GM12878 (cell line): Measurements from ENCODE around the gene ACVR1. TPM values are rescaled to one million over a fixed set of nuclear protein-coding genes. Genes with fewer than 3 reads are reported as not detected.

ENCODE experiments used
- ATAC-seq: fragments of 200-7000 bp; cut with Tn5 transposase; 3 replicates; pipeline ENCODE4 v1.9.1; 2020; ENCODE audit warnings: mild to moderate bottlenecking, moderate library complexity
- BruUV-seq: library from RNA; stranded (reverse); fragments of 400-500 nt; replicated peaks from 2 replicates; lab custom pipeline; 2021; lab: Mats Ljungman, UMichigan
- CTCF ChIA-PET: fragments of 300-600 bp; sonication (Branson Sonifier 250); formaldehyde crosslinking; extraction: SDS; loops from one replicate; lab custom pipeline; 2021; ENCODE audit warnings: inconsistent platforms; lab: Yijun Ruan, JAX
- POLR2A ChIA-PET: fragments of 350-600 bp; formaldehyde crosslinking; extraction: SDS; loops from one replicate; lab custom pipeline; 2021; ENCODE audit warnings: inconsistent platforms; lab: Charles Lee
- RAD21 ChIA-PET: fragments of 300-600 bp; sonication (Branson Sonifier 250); formaldehyde crosslinking; loops from one replicate; lab custom pipeline; 2023; ENCODE audit warnings: antibody characterized with exemption; ENCODE audit not compliant: unreplicated experiment; lab: Charles Lee
- SMC1A ChIA-PET: fragments of 300-600 bp; sonication (Branson Sonifier 250); formaldehyde crosslinking; loops from one replicate; lab custom pipeline; 2023; ENCODE audit not compliant: unreplicated experiment, uncharacterized antibody; lab: Charles Lee
- DNase-seq: peaks from one replicate; pipeline ENCODE4 v3.0.0-alpha.2; 2011; ENCODE audit warnings: low read depth, low spot score
- FAIRE-seq: peaks from 3 replicates; lab custom pipeline; 2011; peaks lifted over from hg19 to GRCh38; lab: Jason Lieb, UNC
- H2AFZ ChIP-seq: 2 replicates; pipeline ENCODE4 v1.6.0; 2011; ENCODE audit warnings: low read depth, low read length, control low read depth; ENCODE audit not compliant: control insufficient read depth
- H3K27ac ChIP-seq: 2 replicates; pipeline ENCODE4 v1.5.1; 2011; ENCODE audit warnings: control low read depth; ENCODE audit not compliant: control insufficient read depth, insufficient read depth
- H3K27me3 ChIP-seq, 2 experiments: replicated peaks in 1 of 2; 2 replicates each; pipeline versions ENCODE4 v1.6.0 to v1.6.1; 2011; ENCODE audit warnings: low read length in 1 of 2; ENCODE audit not compliant: control insufficient read depth in 2 of 2, insufficient read depth in 2 of 2
- H3K36me3 ChIP-seq, 2 experiments: 2 replicates each; pipeline ENCODE4 v1.5.1; 2011; ENCODE audit warnings: low read length in 1 of 2; ENCODE audit not compliant: control insufficient read depth in 2 of 2, insufficient read depth in 2 of 2
- H3K4me1 ChIP-seq: 2 replicates; pipeline ENCODE4 v1.6.1; 2011; ENCODE audit warnings: mild to moderate bottlenecking, low read length, moderate library complexity, mixed read lengths; ENCODE audit not compliant: control insufficient read depth, insufficient read depth
- H3K4me2 ChIP-seq: 2 replicates; pipeline ENCODE4 v1.6.0; 2011; ENCODE audit warnings: control low read depth; ENCODE audit not compliant: control insufficient read depth, insufficient read depth
- H3K4me3 ChIP-seq: fragments of 200-600 bp; sonication (generic); 2 replicates; pipeline ENCODE4 v1.5.1; 2016
- H3K79me2 ChIP-seq: 2 replicates; pipeline ENCODE4 v1.6.0; 2011; ENCODE audit warnings: low read length; ENCODE audit not compliant: control insufficient read depth, insufficient read depth
- H3K9ac ChIP-seq: 2 replicates; pipeline ENCODE4 v1.8.0; 2011; ENCODE audit warnings: low read length, control low read depth, mixed read lengths; ENCODE audit not compliant: control insufficient read depth, insufficient read depth
- H3K9me3 ChIP-seq: replicated peaks from 3 replicates; pipeline ENCODE4 v1.5.1; 2011; ENCODE audit warnings: mild to moderate bottlenecking, low read length; ENCODE audit not compliant: control insufficient read depth, insufficient read depth
- H4K20me1 ChIP-seq: 2 replicates; pipeline ENCODE4 v1.6.0; 2011; ENCODE audit not compliant: control insufficient read depth, insufficient read depth
- BCL11A ChIP-seq: IDR thresholded peaks from 2 replicates; pipeline ENCODE4 v1.6.1; 2011; ENCODE audit warnings: low read depth, low read length
- DPF2 ChIP-seq: fragments of 450-650 bp; IDR thresholded peaks from 2 replicates; pipeline ENCODE4 v1.6.1; 2017; ENCODE audit warnings: mild to moderate bottlenecking
- EP300 ChIP-seq, 2 experiments: fragments of 150-350 bp in 1 of 2; IDR thresholded peaks; 2 replicates each; pipeline ENCODE4 v1.6.1; 2011 to 2012; ENCODE audit warnings: low read depth in 2 of 2, low read length in 2 of 2, borderline replicate concordance in 1 of 2, improper control_type of control experiment in 1 of 2, inconsistent platforms in 1 of 2; ENCODE audit not compliant: control insufficient read depth in 1 of 2
- HDAC2 ChIP-seq: fragments of 200-600 bp; sonication (generic); IDR thresholded peaks from 2 replicates; pipeline ENCODE4 v1.6.1; 2017
- IKZF2 ChIP-seq, 2 experiments: fragments of 450-650 bp; IDR thresholded peaks; 2 replicates each; pipeline ENCODE4 v1.6.1; 2017; ENCODE audit warnings: mild to moderate bottlenecking in 2 of 2, moderate library complexity in 2 of 2
- IRF4 ChIP-seq: IDR thresholded peaks from 2 replicates; pipeline ENCODE4 v1.6.1; 2011; ENCODE audit warnings: low read depth, low read length
- JUNB ChIP-seq: IDR thresholded peaks from 2 replicates; pipeline ENCODE4 v1.6.1; 2016; ENCODE audit warnings: antibody characterized with exemption, mild to moderate bottlenecking
- RB1 ChIP-seq: fragments of 450-650 bp; formaldehyde crosslinking; IDR thresholded peaks from 2 replicates; pipeline ENCODE4 v1.6.1; 2017; ENCODE audit warnings: mild to moderate bottlenecking, borderline replicate concordance
- RBBP5 ChIP-seq: fragments of 200-600 bp; sonication (generic); conservative IDR thresholded peaks from 2 replicates; pipeline ENCODE4 v1.6.1; 2016
- ZNF274 ChIP-seq: IDR thresholded peaks from one replicate; pipeline ENCODE4 v1.8.0; 2011; ENCODE audit not compliant: insufficient read length, insufficient read depth
- ZNF384 ChIP-seq: IDR thresholded peaks from 2 replicates; pipeline ENCODE4 v1.6.1; 2012; ENCODE audit warnings: low read depth, mild to moderate bottlenecking, low read length, improper control_type of control experiment, borderline replicate concordance
- WGBS: methylation state at CpG from one replicate; pipeline ENCODE4 v1.1.6; 2016; ENCODE audit warnings: low lambda C conversion rate; ENCODE audit not compliant: insufficient replicate concordance, insufficient coverage; ENCODE audit errors: missing lambda C conversion rate; 5-methylcytosine and 5-hydroxymethylcytosine counted together
- in situ Hi-C: fragments of 300-500 bp; cut with MboI; formaldehyde crosslinking; loops from 9 replicates; pipeline ENCODE4 v1.14.3; 2018; ENCODE audit warnings: mixed read lengths
- intact Hi-C: fragments of 100-400 bp; cut with micrococcal nuclease; formaldehyde crosslinking; loops from one replicate; pipeline ENCODE4 v1.14.2; 2022; ENCODE audit not compliant: unreplicated experiment
- polyA plus RNA-seq, 11 experiments: library from polyadenylated mRNA; depleted of rRNA in 4 of 11; unstranded in 6 of 11; stranded (reverse) in 5 of 11; fragments of >200 nt; fragmentation: Nextera tagmentation in 4 of 11; fragmentation: Illumina TruSeq in 1 of 11; extraction: Ambion mirVana in 4 of 11; extraction: Trizol in 1 of 11; gene quantifications; 1 replicate in 1 of 11; 2 replicates in 10 of 11; pipeline versions ENCODE4 v1.2.1 to v1.2.3, GENCODE V29; 2011 to 2016; ENCODE audit warnings: inconsistent platforms in 2 of 11, missing spikeins in 2 of 11, low read depth in 1 of 11
- total RNA-seq, 4 experiments: library from RNA; depleted of rRNA in 3 of 4; stranded (reverse); fragments of >200 nt in 3 of 4; fragmentation: Illumina TruSeq in 1 of 4; extraction: Trizol in 1 of 4; gene quantifications; 2 replicates each; pipeline versions ENCODE4 v1.2.1 to v1.2.3, GENCODE V29; 2013 to 2021
- TF ChIP-seq, protein P1 (sequence below): fragments of 450-650 bp; formaldehyde crosslinking; IDR thresholded peaks from 2 replicates; pipeline ENCODE4 v1.4.0; 2022; ENCODE audit warnings: mild to moderate bottlenecking, moderate library complexity
- TF ChIP-seq, protein P2 (sequence below): fragments of 450-650 bp; IDR thresholded peaks from 2 replicates; pipeline ENCODE4 v1.6.1; 2017; ENCODE audit warnings: mild to moderate bottlenecking, moderate library complexity
- TF ChIP-seq, protein P3 (sequence below), 3 experiments: IDR thresholded peaks in 2 of 3; conservative IDR thresholded peaks in 1 of 3; 2 replicates each; pipeline ENCODE4 v1.5.1; 2011; ENCODE audit warnings: low read depth in 3 of 3, low read length in 3 of 3, mild to moderate bottlenecking in 3 of 3, control low read depth in 2 of 3, moderate library complexity in 2 of 3, inconsistent platforms in 1 of 3, mixed read lengths in 1 of 3; ENCODE audit not compliant: control insufficient read depth in 2 of 3, insufficient read depth in 1 of 3; ENCODE audit errors: extremely low read depth in 1 of 3

Gene ACVR1
- total and polyA plus RNA-seq, 10 of the 15 experiments (the other 5 are each of a cell fraction or from before 2014, with no cell fraction given): 0.06 to 0.24 (median 0.14) TPM; not detected in 4

DNA sequence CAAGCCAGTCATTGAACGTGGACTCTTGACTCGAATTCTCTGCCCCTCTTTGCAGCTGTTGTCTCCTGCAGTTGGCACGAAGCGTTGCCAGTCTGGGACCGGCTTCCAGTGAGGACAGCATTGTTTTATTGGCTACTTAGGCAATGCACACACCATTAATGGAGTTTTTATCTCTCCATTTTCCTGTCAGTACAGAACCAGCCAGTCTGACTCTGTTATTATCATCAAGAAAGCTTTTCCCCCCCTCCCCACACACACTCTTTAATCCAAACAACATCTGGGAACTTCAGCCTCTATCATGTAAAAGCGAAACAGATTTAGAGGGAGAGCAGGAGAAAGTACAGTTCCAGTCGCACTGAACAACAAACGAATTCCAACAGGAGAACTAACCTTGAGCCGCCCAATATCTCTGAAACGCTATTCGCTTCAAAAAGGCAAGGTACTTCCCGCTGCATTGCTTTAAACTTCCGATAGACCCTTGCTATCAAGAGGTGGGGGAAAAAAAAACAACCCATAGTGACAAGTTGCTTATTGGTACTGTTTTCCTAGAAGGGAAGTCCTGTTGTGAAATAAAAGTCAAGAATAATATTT, 38.2 kb downstream of the ACVR1 start (continued):
- TF ChIP-seq, protein P1, sequence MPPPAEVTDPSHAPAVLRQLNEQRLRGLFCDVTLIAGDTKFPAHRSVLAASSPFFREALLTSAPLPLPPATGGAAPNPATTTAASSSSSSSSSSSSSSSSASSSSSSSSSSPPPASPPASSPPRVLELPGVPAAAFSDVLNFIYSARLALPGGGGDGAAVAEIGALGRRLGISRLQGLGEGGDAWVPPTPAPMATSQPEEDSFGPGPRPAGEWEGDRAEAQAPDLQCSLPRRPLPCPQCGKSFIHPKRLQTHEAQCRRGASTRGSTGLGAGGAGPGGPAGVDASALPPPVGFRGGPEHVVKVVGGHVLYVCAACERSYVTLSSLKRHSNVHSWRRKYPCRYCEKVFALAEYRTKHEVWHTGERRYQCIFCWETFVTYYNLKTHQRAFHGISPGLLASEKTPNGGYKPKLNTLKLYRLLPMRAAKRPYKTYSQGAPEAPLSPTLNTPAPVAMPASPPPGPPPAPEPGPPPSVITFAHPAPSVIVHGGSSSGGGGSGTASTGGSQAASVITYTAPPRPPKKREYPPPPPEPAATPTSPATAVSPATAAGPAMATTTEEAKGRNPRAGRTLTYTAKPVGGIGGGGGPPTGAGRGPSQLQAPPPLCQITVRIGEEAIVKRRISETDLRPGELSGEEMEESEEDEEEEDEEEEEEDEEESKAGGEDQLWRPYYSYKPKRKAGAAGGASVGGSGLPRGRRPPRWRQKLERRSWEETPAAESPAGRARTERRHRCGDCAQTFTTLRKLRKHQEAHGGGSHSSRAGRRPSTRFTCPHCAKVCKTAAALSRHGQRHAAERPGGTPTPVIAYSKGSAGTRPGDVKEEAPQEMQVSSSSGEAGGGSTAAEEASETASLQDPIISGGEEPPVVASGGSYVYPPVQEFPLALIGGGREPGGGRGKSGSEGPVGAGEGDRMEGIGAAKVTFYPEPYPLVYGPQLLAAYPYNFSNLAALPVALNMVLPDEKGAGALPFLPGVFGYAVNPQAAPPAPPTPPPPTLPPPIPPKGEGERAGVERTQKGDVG: no peak
- TF ChIP-seq IRF4: no peak
- TF ChIP-seq IKZF2 (IDR thresholded peaks at IDR 0.05): no peak
- no peak for TF ChIP-seq DPF2

DNA sequence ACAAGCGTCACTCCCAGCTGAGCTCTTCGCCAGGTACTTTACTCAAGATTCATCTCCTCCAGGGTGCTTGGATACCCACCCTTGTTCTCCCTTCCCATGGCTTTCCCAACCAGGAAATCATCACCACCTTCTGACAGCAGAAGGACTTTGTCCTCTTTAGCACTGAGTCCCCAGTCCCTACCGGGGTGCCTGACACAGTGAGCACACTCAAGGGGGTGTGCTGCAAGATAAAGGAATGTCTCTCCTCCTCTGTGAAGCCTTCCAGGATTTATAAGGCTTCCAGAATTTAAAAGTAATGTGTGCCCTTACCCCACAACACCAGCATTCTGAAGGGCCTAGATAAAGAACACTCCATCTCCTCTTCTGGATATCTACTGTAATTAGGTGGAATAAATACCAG, 39.6 kb downstream of the ACVR1 start:
- Histone ChIP-seq H4K20me1 (no peaks in the 10 kb centered on the region), H3K9ac (no peak overlapping the region), H3K9me3 (no peaks in the 10 kb centered on the region), H3K4me3 (no peak overlapping the region), H3K27me3 (no peaks in the 10 kb centered on the region; a peak in 1 of 4 replicates), H3K27ac (no peak overlapping the region), H3K36me3 (no peaks in the 10 kb centered on the region), H3K4me2 (no peak overlapping the region), H2AFZ (no peak overlapping the region), H3K79me2 (no peaks in the 10 kb centered on the region), H3K4me1 (no peaks in the 10 kb centered on the region)
- in situ Hi-C loops: no loop called here
- CTCF ChIA-PET: no interaction called here
- no TSS peak for BruUV-seq
- RAD21 ChIA-PET: no interaction called here
- FAIRE-seq: no peak
- ATAC-seq: no peak
- POLR2A ChIA-PET: no interaction called here
- no peak for DNase-seq
- 53% methylated on average over 3 of the region's 3 CpGs for WGBS
- intact Hi-C loops: no loop called here
- SMC1A ChIA-PET: no interaction called here
- TF ChIP-seq HDAC2 (no peak), ZNF274 (no peak), RB1 (no peak), EP300 (IDR thresholded peaks at IDR 0.05; ENCODE audit: borderline replicate concordance in 1 of 2, control insufficient read depth in 1 of 2, low read depth in 2 of 2, low read length in 2 of 2) (no peak), ZNF384 (no peak), JUNB (no peak), BCL11A (no peak), RBBP5 (no peak)
- TF ChIP-seq, protein P2, sequence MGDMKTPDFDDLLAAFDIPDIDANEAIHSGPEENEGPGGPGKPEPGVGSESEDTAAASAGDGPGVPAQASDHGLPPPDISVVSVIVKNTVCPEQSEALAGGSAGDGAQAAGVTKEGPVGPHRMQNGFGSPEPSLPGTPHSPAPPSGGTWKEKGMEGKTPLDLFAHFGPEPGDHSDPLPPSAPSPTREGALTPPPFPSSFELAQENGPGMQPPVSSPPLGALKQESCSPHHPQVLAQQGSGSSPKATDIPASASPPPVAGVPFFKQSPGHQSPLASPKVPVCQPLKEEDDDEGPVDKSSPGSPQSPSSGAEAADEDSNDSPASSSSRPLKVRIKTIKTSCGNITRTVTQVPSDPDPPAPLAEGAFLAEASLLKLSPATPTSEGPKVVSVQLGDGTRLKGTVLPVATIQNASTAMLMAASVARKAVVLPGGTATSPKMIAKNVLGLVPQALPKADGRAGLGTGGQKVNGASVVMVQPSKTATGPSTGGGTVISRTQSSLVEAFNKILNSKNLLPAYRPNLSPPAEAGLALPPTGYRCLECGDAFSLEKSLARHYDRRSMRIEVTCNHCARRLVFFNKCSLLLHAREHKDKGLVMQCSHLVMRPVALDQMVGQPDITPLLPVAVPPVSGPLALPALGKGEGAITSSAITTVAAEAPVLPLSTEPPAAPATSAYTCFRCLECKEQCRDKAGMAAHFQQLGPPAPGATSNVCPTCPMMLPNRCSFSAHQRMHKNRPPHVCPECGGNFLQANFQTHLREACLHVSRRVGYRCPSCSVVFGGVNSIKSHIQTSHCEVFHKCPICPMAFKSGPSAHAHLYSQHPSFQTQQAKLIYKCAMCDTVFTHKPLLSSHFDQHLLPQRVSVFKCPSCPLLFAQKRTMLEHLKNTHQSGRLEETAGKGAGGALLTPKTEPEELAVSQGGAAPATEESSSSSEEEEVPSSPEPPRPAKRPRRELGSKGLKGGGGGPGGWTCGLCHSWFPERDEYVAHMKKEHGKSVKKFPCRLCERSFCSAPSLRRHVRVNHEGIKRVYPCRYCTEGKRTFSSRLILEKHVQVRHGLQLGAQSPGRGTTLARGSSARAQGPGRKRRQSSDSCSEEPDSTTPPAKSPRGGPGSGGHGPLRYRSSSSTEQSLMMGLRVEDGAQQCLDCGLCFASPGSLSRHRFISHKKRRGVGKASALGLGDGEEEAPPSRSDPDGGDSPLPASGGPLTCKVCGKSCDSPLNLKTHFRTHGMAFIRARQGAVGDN: no peak
- TF ChIP-seq, protein P3, sequence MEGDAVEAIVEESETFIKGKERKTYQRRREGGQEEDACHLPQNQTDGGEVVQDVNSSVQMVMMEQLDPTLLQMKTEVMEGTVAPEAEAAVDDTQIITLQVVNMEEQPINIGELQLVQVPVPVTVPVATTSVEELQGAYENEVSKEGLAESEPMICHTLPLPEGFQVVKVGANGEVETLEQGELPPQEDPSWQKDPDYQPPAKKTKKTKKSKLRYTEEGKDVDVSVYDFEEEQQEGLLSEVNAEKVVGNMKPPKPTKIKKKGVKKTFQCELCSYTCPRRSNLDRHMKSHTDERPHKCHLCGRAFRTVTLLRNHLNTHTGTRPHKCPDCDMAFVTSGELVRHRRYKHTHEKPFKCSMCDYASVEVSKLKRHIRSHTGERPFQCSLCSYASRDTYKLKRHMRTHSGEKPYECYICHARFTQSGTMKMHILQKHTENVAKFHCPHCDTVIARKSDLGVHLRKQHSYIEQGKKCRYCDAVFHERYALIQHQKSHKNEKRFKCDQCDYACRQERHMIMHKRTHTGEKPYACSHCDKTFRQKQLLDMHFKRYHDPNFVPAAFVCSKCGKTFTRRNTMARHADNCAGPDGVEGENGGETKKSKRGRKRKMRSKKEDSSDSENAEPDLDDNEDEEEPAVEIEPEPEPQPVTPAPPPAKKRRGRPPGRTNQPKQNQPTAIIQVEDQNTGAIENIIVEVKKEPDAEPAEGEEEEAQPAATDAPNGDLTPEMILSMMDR (IDR thresholded peaks at IDR 0.05 in 2 of 3, conservative IDR thresholded peaks at IDR 0.05 in 1 of 3; ENCODE audit: control insufficient read depth in 2 of 3, extremely low read depth in 1 of 3, insufficient read depth in 1 of 3, low read depth in 3 of 3, low read length in 3 of 3): no peak
